WTC11 (cell line): ENCODE results near the gene SH2B3. TPM values are rescaled to one million over a fixed set of nuclear protein-coding genes. Genes with fewer than 3 reads are reported as not detected.

Source experiments
- ATAC-seq: fragments of 200-7000 bp; cut with Tn5 transposase; 2 replicates; pipeline ENCODE4 v1.10.0; 2021; ENCODE audit warnings: mild to moderate bottlenecking, moderate library complexity
- CTCF ChIA-PET: fragments of 300-600 bp; sonication (Branson Sonifier 250); formaldehyde crosslinking; loops from one replicate; lab custom pipeline; 2021; ENCODE audit warnings: antibody characterized with exemption; lab: Charles Lee
- POLR2A ChIA-PET: fragments of 350-600 bp; sonication (Branson Sonifier 250); formaldehyde crosslinking; loops from one replicate; lab custom pipeline; 2021; ENCODE audit warnings: antibody characterized with exemption; lab: Charles Lee
- DNase-seq: peaks from one replicate; pipeline ENCODE4 v3.0.0; 2021; ENCODE audit warnings: low spot score
- H3K27ac Mint-ChIP-seq: 2 replicates; pipeline ENCODE4 v1.8.0; 2021; ENCODE audit warnings: mixed read lengths
- H3K27me3 Mint-ChIP-seq: 2 replicates; pipeline ENCODE4 v1.8.0; 2021; ENCODE audit warnings: low read depth, mild to moderate bottlenecking, moderate library complexity, mixed read lengths
- H3K36me3 Mint-ChIP-seq: 2 replicates; pipeline ENCODE4 v1.8.0; 2021; ENCODE audit warnings: mixed read lengths
- H3K4me1 Mint-ChIP-seq: 2 replicates; pipeline ENCODE4 v1.8.0; 2022; ENCODE audit warnings: mixed read lengths
- H3K4me3 Mint-ChIP-seq: 2 replicates; pipeline ENCODE4 v1.8.0; 2021; ENCODE audit warnings: mild to moderate bottlenecking, moderate library complexity, mixed read lengths
- H3K9me3 Mint-ChIP-seq: 2 replicates; pipeline ENCODE4 v1.8.0; 2021; ENCODE audit warnings: mixed read lengths
- ARID4B ChIP-seq: sonication (generic); formaldehyde crosslinking; IDR thresholded peaks from 2 replicates; pipeline ENCODE4 v1.8.0; 2023; ENCODE audit warnings: missing genetic modification reagents, mild to moderate bottlenecking, borderline replicate concordance
- CBFB ChIP-seq: sonication (generic); formaldehyde crosslinking; IDR thresholded peaks from 2 replicates; pipeline ENCODE4 v1.8.1; 2022; ENCODE audit warnings: mild to moderate bottlenecking, low read depth, missing genetic modification reagents
- EMX1 ChIP-seq: fragments of 250-450 bp; sonication (Bioruptor Pico); IDR thresholded peaks from 2 replicates; pipeline ENCODE4 v1.8.0; 2021; ENCODE audit warnings: mild to moderate bottlenecking
- ERG ChIP-seq: fragments of 250-450 bp; sonication (Bioruptor Pico); IDR thresholded peaks from 2 replicates; pipeline ENCODE4 v1.8.0; 2021; ENCODE audit warnings: mild to moderate bottlenecking
- NFE2L1 ChIP-seq: sonication (generic); formaldehyde crosslinking; IDR thresholded peaks from 2 replicates; pipeline ENCODE4 v1.8.1; 2023; ENCODE audit warnings: missing genetic modification reagents
- NR1H2 ChIP-seq: sonication (generic); formaldehyde crosslinking; IDR thresholded peaks from 2 replicates; pipeline ENCODE4 v1.9.0; 2021; ENCODE audit warnings: mild to moderate bottlenecking, moderate library complexity, missing genetic modification reagents
- RORB ChIP-seq: fragments of 250-450 bp; sonication (Bioruptor Pico); IDR thresholded peaks from 2 replicates; pipeline ENCODE4 v1.9.0; 2021; ENCODE audit warnings: mild to moderate bottlenecking
- ZMAT4 ChIP-seq: fragments of 250-450 bp; sonication (Bioruptor Pico); IDR thresholded peaks from 2 replicates; pipeline ENCODE4 v1.9.0; 2021; ENCODE audit warnings: mild to moderate bottlenecking
- ZNF121 ChIP-seq: sonication (generic); formaldehyde crosslinking; IDR thresholded peaks from 2 replicates; pipeline ENCODE4 v1.8.0; 2023; ENCODE audit warnings: missing genetic modification reagents
- ZNF232 ChIP-seq: sonication (generic); formaldehyde crosslinking; IDR thresholded peaks from 2 replicates; pipeline ENCODE4 v1.8.0; 2022; ENCODE audit warnings: mild to moderate bottlenecking, missing genetic modification reagents
- ZNF263 ChIP-seq: sonication (generic); formaldehyde crosslinking; IDR thresholded peaks from 2 replicates; pipeline ENCODE4 v1.8.1; 2022; ENCODE audit warnings: low read depth, mild to moderate bottlenecking, moderate library complexity, missing genetic modification reagents
- ZNF281 ChIP-seq: sonication (generic); formaldehyde crosslinking; IDR thresholded peaks from 2 replicates; pipeline ENCODE4 v1.8.0; 2023; ENCODE audit warnings: mild to moderate bottlenecking, missing genetic modification reagents
- ZNF532 ChIP-seq: fragments of 250-450 bp; sonication (Bioruptor Pico); IDR thresholded peaks from 2 replicates; pipeline ENCODE4 v1.9.0; 2021; ENCODE audit warnings: mild to moderate bottlenecking, borderline replicate concordance
- ZSCAN18 ChIP-seq: fragments of 250-450 bp; sonication (Bioruptor Pico); IDR thresholded peaks from 2 replicates; pipeline ENCODE4 v2.1.2; 2022; ENCODE audit warnings: mild to moderate bottlenecking, moderate library complexity
- total RNA-seq: library from RNA; stranded (reverse); gene quantifications from 3 replicates; pipeline ENCODE4 v1.2.3, GENCODE V29; 2021

SH2B3 gene
- total RNA-seq, 1 experiment from 2014 or later: 31.8 TPM

- TF ChIP-seq ZNF281 (CRISPR knock-in tag) (no peak), ZNF121 (CRISPR knock-in tag) (no peak)
Measured at GRCh38 chr12:111362687-111363475, 42.8 kb upstream of the SH2B3 start (continued).

- Mint-ChIP-seq H3K4me1 (peaks cover 6% of the 10 kb centered on the region), H3K9me3 (no peaks in the 10 kb centered on the region), H3K27ac (no peak overlapping the region), H3K4me3 (no peak overlapping the region), H3K36me3 (no peaks in the 10 kb centered on the region), H3K27me3 (peaks cover 11% of the 10 kb centered on the region)
- ChIA-PET POLR2A (no interaction called here), CTCF (no interaction called here)
- DNase-seq (no peak), ATAC-seq (no peak)
- no peak for TF ChIP-seq ZNF281 (CRISPR knock-in tag)
Measured at GRCh38 chr12:111363578-111363977, 42.1 kb upstream of the SH2B3 start.

GRCh38 chr12:111366075-111366474 is 39.6 kb upstream of the SH2B3 start:
- DNase-seq (no peak), ATAC-seq (no peak)
- H3K9me3 Mint-ChIP-seq: no peaks in the 10 kb centered on the region
- ChIA-PET POLR2A (no interaction called here), CTCF (no interaction called here)
- peaks cover 24% of the 10 kb centered on the region for H3K27me3 Mint-ChIP-seq
- H3K4me3 Mint-ChIP-seq: no peak overlapping the region
- H3K4me1 Mint-ChIP-seq: peaks cover 10% of the 10 kb centered on the region
- H3K36me3 Mint-ChIP-seq: no peaks in the 10 kb centered on the region
- H3K27ac Mint-ChIP-seq: no peak overlapping the region
- TF ChIP-seq ERG (no peak), CBFB (CRISPR knock-in tag) (no peak), EMX1 (no peak), ZNF532 (CRISPR knock-in tag) (no peak), ZNF232 (CRISPR knock-in tag) (no peak), NR1H2 (no peak), ZNF263 (no peak), RORB (no peak), NFE2L1 (no peak), ARID4B (CRISPR knock-in tag) (no peak), ZMAT4 (CRISPR knock-in tag) (no peak), ZSCAN18 (CRISPR knock-in tag) (no peak)
